ENCODE results near the gene FGD5. TPM values are rescaled to one million over a fixed set of nuclear protein-coding genes. Genes with fewer than 3 reads are reported as not detected.

FGD5 gene
- polyA plus RNA-seq, 3 donors, result 0.03 TPM; not detected in 2

GRCh38 chr3:14804835-14805780 is 13.7 kb upstream of the FGD5 start:
- Histone ChIP-seq H3K27me3 (ENCODE audit: control insufficient read depth in 2 of 2, insufficient read depth in 2 of 2, low read length in 2 of 2) (peaks cover 17 to 32% of the 10 kb centered on the region in 2 donors), H3K4me1 (ENCODE audit: control insufficient read depth in 1 of 2, insufficient read depth in 2 of 2, low read length in 2 of 2) (peaks cover 16 to 25% of the 10 kb centered on the region in 2 donors), H3K4me2 (replicated peaks; ENCODE audit: extremely low read depth, low read length, poor library complexity, severe bottlenecking) (no peak overlapping the region), H3K79me2 (ENCODE audit: insufficient read depth, low read length) (no peaks in the 10 kb centered on the region), H3K9me3 (replicated peaks in 1 of 2; ENCODE audit: control insufficient read depth in 1 of 2, insufficient read depth in 1 of 2, low read length in 2 of 2) (peaks cover 0 to 6% of the 10 kb centered on the region in 2 donors), H3K36me3 (replicated peaks in 1 of 2; ENCODE audit: control insufficient read depth in 1 of 2, insufficient read depth in 2 of 2, low read length in 2 of 2) (no peaks in the 10 kb centered on the region), H2AFZ (ENCODE audit: insufficient read depth, low read depth, low read length, poor library complexity, severe bottlenecking) (no peak overlapping the region), H4K20me1 (ENCODE audit: insufficient read depth, low read length) (no peaks in the 10 kb centered on the region), H3K9ac (ENCODE audit: insufficient read depth, low read length, poor library complexity, severe bottlenecking) (no peak overlapping the region), H3K4me3 (replicated peaks in 1 of 3; ENCODE audit: low read depth in 2 of 3, low read length in 3 of 3) (no peak overlapping the region), H3K27ac (ENCODE audit: low read depth in 1 of 2, low read length in 2 of 2) (no peak overlapping the region)
- Mint-ChIP-seq H3K36me3 (no peaks in the 10 kb centered on the region), H3K27ac (peak overlapping the region in 2 of 7 donors; percentile 44 to 53), H3K4me1 (peaks cover 31% of the 10 kb centered on the region), H3K4me3 (peak overlapping the region in 1 of 2 donors; percentile 47), H3K9me3 (peaks cover 0 to 2% (median 0%) of the 10 kb centered on the region in 7 donors), H3K27me3 (ENCODE audit: low read depth in 3 of 3) (peaks cover 32 to 55% (median 50%) of the 10 kb centered on the region in 3 donors)
- WGBS (ENCODE audit: insufficient coverage), result 56% methylated on average over 3 of the region's 7 CpGs
- DNase-seq, result peak in 1 of 3 donors; percentile 11
- no peak for TF ChIP-seq CTCF (IDR thresholded peaks at IDR 0.05)
- intact Hi-C loops (cut with micrococcal nuclease), result no loop called here

DNA sequence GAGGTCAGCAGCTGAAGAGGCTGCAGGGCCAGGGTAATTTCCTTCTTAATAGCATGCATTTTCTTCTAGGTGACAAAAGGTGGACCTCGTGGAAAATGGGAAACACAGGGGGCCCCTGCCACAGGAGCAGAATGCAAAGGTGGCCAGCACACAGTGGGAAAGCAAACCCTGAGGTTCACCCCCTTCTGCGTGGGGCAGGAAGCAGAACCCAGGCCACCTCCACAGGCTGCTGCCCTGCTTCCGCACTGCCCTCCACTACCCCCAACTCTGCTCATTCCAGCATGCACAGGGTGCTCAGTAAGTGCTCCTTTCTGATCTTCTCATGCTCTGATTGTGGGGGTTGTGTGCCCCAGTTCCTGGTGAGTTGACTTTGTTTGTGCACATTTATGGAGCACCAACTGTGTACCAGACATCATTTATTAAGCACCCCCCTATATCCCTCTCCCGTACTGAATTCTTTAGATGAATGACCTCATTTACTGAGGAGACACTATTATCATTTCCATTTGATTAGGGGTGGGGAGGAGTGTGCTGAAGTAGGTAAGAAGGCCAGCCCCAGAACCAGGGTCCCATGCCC is 12.7 kb upstream of the FGD5 start:
- Histone ChIP-seq H3K9ac (ENCODE audit: insufficient read depth, low read length, poor library complexity, severe bottlenecking) (no peak overlapping the region), H3K9me3 (replicated peaks in 1 of 2; ENCODE audit: control insufficient read depth in 1 of 2, insufficient read depth in 1 of 2, low read length in 2 of 2) (peaks cover 0 to 6% of the 10 kb centered on the region in 2 donors), H3K79me2 (ENCODE audit: insufficient read depth, low read length) (no peaks in the 10 kb centered on the region), H3K27me3 (ENCODE audit: control insufficient read depth in 2 of 2, insufficient read depth in 2 of 2, low read length in 2 of 2) (peaks cover 19 to 37% of the 10 kb centered on the region in 2 donors), H3K4me1 (ENCODE audit: control insufficient read depth in 1 of 2, insufficient read depth in 2 of 2, low read length in 2 of 2) (peaks cover 16 to 29% of the 10 kb centered on the region in 2 donors), H3K36me3 (replicated peaks in 1 of 2; ENCODE audit: control insufficient read depth in 1 of 2, insufficient read depth in 2 of 2, low read length in 2 of 2) (no peaks in the 10 kb centered on the region), H3K4me2 (replicated peaks; ENCODE audit: extremely low read depth, low read length, poor library complexity, severe bottlenecking) (no peak overlapping the region), H3K4me3 (replicated peaks in 1 of 3; ENCODE audit: low read depth in 2 of 3, low read length in 3 of 3) (no peak overlapping the region), H2AFZ (ENCODE audit: insufficient read depth, low read depth, low read length, poor library complexity, severe bottlenecking) (no peak overlapping the region), H4K20me1 (ENCODE audit: insufficient read depth, low read length) (no peaks in the 10 kb centered on the region), H3K27ac (ENCODE audit: low read depth in 1 of 2, low read length in 2 of 2) (no peak overlapping the region)
- DNase-seq, result no peak
- Mint-ChIP-seq H3K36me3 (no peaks in the 10 kb centered on the region), H3K4me1 (peaks cover 33% of the 10 kb centered on the region), H3K4me3 (peak overlapping the region in 1 of 2 donors; percentile 26), H3K27ac (peak overlapping the region in 2 of 7 donors; percentile 31 to 57), H3K27me3 (ENCODE audit: low read depth in 3 of 3) (peaks cover 37 to 61% (median 55%) of the 10 kb centered on the region in 3 donors), H3K9me3 (peaks cover 0 to 4% (median under 1%) of the 10 kb centered on the region in 7 donors)
- no peak for TF ChIP-seq CTCF (IDR thresholded peaks at IDR 0.05)
- WGBS (ENCODE audit: insufficient coverage), result 6% methylated on average over 2 of the region's 4 CpGs
- intact Hi-C loops (cut with micrococcal nuclease), result no loop called here
